NCI-H2227 (cell line): ENCODE results near the gene CD244.
"Not testable (repeated sequence)": the region's sequence is repeated elsewhere in the genome, so short reads cannot be mapped to it uniquely, and the experiment has no call there.

ENCODE experiments used
- DNase-seq: peaks from one replicate; lab custom pipeline; 2025; ENCODE audit not compliant: unreplicated experiment; lab: John Stamatoyannopoulos, UW

The CD244 gene

DNA sequence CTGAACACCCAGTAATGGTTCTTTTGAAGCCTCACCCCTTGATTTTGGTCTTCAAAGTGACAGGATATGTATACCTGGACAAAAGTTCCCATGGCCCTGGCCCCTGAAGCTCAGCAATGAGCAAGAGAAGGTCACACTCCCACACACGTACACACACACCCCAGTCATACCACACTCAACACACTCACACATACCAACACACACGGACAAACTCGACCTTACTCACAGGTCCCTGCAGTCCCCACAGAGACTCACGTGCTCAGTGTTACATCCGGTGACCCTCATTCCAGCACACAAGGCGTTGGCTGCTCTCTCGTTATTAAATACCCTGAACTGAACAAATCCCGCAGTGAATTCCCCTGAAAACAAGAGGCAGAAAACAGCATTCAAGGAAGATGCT, 16.4 kb upstream of the CD244 start:
- no peak for DNase-seq

DNA sequence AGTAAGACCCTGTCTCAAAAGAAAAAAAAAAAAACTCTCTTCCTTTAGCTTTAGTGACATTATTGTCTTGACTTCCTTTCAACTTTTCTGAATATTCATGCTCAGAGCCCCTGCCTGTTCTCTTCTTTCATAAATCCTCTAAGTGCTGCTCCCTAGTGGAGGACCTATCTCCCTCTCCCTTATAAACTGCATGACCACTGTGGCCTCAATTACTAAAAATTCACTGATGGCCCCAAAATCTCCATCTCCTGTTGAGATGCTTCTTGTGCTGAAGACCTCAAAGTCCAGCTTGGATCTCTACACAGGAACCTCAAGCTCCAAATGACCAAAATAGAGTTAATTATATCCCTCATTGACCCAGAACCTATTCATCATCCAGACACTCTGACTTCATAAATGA, 14.5 kb upstream of the CD244 start:
- no peak for DNase-seq

DNA sequence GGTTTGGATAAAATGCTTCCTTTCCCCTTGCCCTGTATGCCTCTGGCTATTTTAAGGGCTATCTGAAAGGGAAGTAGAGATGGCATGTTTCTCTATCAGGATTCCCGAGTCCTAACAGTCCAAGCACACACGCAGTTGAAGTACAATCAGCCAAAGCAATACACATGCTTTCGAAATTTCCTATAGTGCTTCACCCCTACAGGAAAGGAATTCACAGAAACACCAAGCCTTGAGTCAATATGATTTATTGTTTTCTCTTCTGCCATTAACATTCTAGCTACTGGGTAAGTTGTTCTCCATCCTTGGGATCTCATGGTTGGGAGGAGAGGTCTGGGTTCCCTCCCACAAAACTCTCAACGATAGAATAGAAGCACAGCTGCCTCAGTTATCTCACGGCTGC, 13.6 kb upstream of the CD244 start:
- DNase-seq: no peak

DNA sequence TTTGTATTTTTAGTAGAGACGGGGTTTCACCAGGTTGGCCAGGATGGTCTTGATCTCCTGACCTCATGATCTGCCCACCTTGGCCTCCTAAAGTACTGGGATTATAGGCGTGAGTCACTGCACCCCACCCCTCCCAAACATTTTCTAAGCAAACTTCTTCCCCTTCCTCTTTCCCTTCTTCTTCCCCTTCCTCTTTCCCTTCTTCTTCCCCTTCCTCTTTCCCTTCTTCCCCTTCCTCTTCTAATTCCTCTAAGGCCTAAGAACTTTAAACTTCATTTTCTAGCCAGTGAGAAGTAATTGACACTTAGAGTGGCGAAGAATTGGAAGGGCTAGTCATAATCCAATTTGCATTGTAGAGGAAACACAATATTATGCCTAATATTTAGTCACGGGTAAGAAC, 12.9 kb upstream of the CD244 start:
- DNase-seq: not testable (repeated sequence)

DNA sequence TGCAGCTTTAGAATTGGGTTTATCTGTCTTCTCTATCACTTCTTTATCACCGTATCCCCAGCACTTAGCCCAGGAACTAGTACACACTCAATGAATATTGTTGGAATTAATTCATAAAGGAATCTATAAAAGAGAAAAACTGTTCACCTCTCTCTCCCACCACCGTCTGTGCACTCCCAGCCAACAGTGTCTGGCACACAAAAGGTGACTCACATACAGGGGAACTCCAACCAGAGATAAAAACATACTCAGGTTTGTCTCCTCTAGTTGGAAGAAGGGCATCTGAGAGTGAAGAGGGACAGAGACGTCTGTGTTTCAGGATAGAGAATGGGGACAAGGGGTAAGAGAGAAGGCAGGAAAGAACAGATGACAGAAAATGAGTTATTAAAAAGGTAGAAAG, 12.2 kb upstream of the CD244 start:
- DNase-seq: no peak

DNA sequence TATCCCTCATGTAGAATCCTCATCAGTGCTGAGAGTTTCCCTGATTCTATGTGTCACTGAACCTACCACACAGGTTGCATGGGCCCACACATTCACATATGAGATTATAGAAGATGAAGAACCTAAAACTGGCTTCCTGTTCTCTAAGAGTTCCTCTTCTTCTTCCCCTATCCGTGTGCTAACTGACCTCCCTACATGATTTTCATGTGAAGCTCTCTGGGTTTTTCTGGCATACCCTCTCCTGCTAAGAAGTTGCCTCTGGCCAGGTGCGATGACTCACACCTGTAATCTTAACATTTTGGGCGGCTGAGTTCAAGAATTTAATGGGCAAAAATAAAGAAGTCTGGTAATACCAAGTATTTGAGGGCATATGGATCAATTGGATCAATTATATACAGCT, 5.5 kb upstream of the CD244 start:
- no peak for DNase-seq

DNA sequence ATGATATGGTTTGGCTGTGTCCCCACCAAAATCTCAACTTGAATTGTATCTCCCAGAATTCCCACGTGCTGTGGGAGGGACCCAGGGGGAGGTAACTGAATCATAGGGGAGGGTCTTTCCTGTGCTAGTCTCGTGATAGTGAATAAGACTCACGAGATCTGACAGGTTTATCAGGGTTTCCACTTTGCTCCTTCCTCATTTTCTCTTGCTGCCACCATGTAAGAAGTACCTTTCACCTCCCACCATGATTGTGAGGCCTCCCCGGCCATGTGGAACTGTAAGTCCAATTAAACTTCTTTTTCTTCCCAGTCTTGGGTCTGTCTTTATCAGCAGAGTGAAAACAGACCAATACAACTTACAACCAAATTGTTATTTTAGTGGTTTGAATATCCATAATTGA, 5.0 kb upstream of the CD244 start:
- not testable (repeated sequence) for DNase-seq

DNA sequence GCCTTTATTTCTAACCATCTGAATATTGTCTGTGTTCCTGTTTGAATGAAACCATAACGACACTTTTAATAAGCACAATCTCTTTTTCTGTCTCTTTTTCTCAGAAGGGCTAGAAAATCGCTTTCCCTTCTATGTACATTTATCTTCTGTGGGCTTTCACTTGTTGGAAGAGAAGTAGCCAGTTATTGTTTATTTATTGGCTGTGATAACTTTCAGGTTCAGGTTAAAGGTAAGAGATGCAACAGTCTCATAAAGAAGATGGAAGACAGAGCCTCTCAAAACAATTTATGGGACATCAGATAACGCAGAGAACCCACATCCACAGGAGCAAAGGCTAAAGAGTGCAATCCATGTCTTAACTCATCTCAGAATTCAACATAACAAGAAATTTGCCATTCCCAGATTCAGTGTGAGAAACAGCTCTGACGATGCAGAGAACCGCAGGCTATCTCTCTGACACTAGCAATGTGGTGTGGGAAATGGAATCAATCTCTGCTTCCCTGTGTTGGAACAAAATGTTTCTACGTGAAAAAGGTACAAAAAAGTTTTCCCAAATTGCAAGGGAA, 4.1 kb upstream of the CD244 start:
- no peak for DNase-seq

DNA sequence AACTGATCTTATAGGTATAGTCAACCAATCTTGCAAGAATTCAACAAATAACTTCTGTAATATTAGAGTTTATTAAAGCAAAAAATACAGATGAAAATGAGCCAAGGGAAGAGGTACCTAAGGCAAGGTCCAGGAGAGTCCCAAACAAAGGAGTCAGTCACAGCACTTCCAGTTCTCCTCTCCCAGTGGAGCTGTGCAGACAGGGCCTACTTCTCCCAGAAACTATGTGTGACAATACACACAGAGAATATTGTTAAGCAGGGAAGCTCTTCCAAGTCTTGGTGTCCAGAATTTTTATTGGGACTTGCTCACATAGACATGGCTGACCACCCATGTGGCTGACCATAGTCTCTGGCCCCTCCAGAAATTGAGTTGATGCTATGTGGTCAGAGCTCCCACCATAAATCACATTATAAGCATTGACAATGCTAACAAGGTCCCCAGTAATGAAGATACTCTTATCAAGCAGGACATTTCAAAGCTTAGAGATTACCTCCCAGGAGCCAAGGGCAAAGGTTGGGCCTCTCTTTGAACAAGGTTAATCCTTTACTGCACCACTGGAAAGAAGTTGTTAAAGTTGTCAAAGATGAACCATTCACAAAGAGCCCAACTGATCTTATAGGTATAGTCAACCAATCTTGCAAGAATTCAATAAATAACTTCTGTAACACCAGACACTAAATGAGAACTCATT, 3.5 kb upstream of the CD244 start:
- no peak for DNase-seq

DNA sequence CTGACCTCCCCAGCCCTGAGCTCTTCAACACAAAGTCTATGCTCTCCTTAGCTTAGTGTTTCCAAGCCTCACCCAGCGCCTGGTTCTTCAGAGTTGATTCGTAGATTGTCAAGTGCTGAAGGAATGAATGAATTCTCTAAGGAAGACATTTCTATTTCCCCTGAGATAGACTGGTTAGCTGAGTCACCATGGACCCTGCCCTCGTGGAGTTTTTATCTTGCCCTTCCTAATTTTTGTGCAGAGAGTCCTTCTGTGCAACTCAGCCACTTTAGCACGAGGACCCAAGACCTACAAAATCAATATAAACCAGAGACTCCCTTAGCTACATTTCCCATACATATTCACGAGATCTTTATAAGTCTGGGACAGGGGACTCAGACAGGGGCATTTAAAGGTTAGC, 2.6 kb upstream of the CD244 start:
- no peak for DNase-seq

DNA sequence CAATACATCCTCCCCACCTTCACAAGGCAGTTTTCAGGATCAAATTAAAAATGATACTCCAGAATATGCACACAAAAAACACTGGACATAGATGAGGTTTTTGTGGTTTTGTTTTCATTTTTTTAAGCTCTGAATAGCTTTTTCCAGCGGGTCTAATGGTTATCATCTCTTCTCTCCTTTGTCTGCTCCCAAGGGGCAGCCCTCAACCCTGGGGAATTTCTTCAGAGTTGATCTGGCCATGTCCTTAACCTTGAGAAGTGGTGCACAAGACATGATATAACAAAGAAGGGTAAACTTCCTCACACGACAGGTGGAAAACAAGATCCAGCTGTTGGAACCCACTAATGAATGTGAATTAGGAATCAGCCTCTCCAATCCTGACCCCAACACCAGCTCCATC, 1.5 kb upstream of the CD244 start:
- DNase-seq: no peak

DNA sequence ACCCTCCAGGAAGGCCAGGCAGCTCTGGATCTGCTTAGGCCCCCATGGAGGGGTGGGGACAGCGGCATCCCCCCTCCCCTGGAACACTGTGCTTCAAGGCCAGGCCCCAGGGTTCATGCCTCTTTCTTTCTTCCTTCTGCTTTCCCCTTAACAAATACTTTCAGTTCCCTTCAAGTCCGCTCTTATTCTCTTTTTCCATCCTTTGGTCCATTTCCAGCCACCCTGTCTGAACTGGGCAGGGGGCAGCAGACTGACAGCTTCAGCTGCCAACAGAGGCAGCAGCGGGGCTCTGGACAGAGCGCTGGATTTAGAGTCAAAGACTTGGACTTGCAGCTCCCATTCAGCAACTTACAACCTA, 1.1 kb upstream of the CD244 start:
- DNase-seq: no peak

DNA sequence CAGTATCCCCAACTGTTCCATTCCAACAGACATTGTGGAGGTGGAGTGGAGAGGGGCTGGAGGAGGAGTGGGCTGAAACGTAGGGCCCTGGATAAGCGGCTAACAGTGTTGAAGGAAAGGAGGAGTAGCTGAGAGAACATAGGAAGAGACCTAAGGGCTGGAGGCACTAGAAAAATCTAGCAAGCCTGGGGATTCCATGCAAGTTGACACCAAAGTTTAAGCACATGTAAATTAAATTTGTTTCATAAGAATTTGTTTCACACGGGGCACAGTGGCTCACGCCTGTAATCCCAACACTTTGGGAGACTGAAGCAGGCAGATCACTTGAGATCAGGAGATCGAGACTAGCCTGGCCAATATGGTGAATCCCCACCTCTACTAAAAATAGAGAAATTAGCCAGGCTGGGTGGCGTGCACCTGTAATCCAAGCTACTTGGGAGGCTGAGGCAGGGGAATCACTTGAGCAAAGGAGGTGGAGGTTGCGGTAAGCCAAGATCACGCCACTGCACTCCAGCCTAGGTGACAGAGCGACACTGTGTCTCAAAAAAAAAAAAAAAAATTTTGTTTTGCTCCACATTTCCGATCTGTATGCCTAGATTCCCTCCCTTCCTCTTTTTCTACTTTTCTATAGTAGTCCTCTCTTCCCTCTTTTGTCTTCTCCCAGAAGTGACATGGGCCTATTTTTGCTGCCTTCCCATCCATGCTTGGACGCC, 530 bp upstream of the CD244 start:
- DNase-seq: no peak

DNA sequence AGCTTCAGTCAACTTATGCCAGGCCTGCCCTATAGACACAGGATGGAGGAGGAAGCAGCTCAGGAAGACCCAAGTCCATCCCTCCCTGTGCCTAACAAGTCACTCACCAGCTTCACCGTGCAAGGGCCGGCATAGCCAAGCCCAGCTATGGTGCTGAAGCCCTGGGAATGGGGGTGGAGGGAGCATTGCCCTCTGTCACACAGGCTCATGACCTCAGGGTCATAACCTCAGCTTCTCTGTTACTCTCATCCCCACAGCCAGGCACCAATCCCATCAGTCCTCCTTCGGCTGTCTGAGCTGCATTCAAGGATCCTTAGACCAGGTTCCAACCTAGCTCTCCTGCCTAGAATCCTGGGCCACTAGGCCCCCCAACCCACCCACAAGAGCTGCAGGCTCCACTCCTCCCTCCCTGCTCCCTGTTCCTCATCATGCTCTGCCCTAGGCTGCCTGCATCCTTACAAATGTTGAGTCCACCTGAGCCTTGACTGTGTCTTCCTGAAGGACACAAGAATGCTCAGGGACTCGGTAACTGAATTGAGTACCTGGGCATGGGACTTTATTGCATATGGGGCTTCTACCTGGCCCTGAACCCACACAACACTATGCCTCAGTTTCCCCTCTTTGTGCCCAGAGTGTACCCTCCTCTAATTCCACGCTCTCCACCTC, 1.7 kb downstream of the CD244 start:
- DNase-seq: no peak

DNA sequence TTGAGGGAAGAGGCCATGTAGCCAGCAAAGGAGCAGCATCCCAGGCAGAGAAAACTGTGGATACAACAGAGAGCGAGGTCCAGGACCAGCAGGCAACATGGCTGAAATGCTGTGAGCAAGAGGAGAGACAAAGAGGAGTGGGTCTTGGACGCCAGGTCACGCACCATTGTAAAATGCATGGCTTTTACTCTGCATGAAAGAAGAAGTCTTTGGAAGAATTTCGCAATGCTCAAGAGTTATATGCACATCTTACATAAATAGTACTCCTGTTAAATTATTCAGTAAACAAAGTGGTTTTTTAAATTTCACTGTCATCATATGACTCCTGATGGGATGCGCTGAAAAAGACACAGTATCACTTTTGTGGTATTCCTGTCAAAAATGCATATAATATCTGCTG, 3.5 kb downstream of the CD244 start:
- DNase-seq: no peak

DNA sequence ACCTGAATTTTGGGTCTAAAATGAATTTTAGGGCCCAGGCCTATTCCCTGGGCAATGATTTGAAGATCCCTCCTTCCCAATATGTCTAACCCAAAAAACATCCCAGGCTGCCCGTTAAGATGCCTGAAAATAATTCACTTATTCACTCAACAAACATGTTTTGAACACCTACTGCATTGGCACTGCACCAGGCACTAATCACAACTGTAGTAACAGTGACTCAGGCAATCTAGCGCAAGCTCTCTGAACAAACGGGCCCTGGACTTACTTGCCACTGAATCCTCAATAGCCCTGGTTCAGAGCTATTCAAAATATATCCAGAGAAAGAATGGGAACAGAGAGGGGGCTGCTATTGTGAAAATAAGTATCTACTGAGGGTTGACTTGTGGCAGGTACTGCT, 4.2 kb downstream of the CD244 start:
- DNase-seq: no peak

DNA sequence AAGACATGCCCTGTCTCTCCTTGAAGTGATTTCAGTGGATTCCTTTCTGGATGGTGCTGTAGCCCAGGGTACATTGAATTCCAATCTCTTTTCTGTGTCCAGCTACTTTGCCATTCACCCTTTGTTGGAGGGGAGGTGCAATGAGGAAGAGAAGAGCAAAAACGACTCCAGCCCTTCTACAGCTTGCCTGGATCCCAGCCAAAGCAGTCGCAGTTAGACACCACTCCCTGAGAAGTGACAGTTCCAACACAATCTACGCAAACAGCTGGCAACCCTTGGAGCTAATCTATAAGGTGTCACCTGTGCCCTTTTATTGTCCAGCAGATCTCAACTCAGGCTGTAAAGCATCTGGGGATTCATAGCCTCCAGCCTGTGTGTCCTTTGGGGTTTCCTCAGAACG, 4.6 kb downstream of the CD244 start:
- no peak for DNase-seq

DNA sequence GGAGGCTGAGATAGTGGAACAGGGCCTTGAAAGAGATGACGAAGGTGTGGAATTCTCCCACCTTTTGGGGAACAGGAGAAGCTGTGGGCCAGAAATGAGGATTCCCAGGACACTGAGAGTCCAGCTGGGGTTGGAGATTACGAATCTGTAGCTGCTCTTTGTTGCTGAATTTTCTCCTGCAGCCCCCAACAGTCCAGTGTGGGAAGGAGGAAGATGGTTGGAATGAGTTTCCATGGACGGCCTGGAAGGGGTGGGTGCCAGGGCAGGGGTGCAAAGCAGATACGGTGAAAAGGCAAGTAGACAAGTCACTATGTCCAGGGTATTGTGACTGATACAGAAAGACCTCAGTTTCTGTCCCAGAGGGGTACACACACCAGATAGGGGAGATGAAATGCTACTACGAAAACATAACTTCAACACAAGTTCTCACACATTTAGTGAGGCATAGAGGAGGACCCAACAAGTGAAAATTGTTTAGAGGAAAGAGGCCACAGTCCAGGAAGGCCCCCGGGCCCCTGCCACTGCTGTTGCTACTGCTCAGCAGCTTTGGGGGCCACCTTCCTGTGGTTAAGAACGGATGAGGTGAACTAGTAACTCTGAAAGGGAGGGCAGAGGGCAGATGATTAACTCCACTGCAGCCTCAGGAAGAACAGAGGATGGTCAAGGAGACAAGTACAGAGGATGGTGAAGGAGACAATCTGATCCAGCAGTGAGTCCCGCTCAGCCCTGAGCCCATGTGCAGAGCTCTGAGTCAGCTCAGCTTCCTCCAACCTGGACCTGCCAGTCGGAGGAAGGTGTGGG, 7.3 kb downstream of the CD244 start:
- no peak for DNase-seq

DNA sequence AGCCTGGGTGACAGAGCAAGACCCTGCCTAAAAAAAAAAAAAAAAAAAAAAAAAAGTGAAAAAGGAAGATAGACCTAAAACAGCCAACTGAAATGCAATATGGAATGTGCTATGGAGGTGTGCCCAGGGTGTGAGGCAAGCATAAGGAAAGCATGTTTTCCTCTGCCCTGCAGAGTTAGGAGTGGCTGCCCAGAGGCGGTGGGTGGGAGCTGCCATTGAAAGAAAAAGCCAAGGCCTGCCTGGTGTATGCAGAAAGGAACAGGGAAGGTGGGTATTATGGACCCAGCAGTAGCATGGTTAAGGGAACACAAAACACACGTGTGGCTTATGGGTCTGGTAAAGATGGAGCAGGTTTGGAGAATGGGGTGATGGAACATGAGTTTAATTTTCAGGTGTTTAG, 8.9 kb downstream of the CD244 start:
- no peak for DNase-seq

DNA sequence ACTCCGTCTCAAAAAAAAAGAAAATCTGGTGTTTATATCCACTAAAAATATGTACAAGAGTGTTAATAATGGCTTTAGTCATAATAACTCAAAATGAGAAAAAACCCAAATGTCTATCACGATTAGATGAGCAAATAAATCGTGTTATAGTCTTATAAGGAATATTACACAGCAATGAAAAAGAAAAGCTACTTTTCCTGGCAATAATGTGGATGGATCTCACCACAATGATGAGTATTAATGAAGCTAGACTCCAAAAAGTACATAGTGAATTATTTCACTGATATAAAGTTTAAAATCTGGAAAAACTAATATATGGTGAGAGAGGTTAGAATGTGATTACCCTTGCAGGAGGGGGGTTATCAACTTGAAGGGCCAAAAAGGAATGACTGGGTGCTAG, 9.7 kb downstream of the CD244 start:
- no peak for DNase-seq

DNA sequence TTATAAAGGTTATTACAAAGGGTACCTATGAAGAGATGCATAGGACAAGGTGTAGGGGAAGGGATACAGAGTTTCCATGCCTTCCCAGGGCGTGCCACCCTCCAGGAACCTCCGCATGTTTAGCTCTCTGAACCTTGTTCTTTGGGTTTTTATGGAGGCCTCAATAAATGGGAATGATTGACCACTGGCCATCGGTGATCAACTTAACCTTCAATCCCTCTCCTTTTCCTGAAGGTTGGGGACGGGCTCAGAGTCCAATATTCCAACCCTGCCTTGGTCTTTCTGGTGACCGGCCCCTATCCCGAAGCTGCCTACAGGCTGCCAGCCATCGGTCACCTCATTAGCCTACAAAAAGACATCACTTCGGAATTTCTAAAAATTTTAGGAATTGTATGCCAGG, 11.7 kb downstream of the CD244 start:
- DNase-seq: no peak
